RPMI7951 (cell line): Measurements from ENCODE around the gene RAB43. TPM values are rescaled to one million over a fixed set of nuclear protein-coding genes. Genes with fewer than 3 reads are reported as not detected.
A peak's percentile ranks its signal among the peaks of the same experiment; 100 is the strongest.

Experiments
- DNase-seq: peaks from one replicate; pipeline ENCODE4 v3.0.0-alpha.2; 2012; ENCODE audit warnings: low read depth
- total RNA-seq: library from RNA; depleted of rRNA; stranded (reverse); fragments of >200 nt; shearing (Covaris generic); gene quantifications from 2 replicates; pipeline ENCODE4 v1.2.3, GENCODE V29; 2014

The RAB43 gene
- total RNA-seq, 1 experiment from 2014 or later = 10.8 TPM

DNA sequence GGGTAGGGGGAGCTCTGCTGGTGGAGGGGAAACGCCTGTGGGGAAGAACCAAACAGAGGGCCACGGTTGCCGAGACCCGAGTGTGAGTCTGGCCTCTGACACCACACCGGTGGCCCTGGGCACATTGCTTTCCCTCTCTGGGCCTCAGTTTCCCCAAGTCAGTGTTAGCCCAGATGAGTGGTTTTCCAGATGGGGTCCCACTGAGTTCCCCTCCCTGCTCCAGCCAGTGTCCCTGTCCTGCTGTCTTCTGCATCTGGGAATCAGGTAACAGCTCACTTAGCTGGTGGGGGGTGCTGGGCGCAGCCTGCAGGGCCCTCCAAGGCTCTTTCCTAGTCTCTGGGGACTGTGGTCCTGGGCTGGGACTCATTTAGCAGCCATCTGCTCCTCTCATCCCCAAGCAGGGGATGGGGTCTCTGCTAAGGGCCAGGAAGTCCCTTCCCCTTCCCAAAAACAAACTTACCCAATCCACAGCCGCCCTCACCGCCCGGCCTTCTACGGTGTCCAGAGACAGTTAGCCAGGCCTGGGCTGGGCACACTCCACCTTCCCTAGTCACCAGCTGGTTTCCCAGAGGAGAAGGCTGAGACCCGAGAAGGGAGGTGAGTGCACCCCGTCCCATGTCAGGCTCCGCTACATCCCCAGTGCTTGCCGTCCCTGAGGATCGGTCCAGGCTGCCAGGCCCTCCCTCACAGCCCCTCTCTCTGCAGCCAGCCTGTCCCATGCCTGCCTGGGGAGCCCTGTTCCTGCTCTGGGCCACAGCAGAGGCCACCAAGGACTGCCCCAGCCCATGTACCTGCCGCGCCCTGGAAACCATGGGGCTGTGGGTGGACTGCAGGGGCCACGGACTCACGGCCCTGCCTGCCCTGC is 60.3 kb downstream of the RAB43 start:
- no peak for DNase-seq

GRCh38 chr3:129060276-129061022 is 61.2 kb downstream of the RAB43 start, which contains the start of gene GP9:
TSS of gene GP9 (plus strand) at chr3:129060779. CDS start at chr3:129061740, 961 bp downstream.
- no peak for DNase-seq

GRCh38 chr3:129059311-129059958 is 62.2 kb downstream of the RAB43 start:
- no peak for DNase-seq

DNA sequence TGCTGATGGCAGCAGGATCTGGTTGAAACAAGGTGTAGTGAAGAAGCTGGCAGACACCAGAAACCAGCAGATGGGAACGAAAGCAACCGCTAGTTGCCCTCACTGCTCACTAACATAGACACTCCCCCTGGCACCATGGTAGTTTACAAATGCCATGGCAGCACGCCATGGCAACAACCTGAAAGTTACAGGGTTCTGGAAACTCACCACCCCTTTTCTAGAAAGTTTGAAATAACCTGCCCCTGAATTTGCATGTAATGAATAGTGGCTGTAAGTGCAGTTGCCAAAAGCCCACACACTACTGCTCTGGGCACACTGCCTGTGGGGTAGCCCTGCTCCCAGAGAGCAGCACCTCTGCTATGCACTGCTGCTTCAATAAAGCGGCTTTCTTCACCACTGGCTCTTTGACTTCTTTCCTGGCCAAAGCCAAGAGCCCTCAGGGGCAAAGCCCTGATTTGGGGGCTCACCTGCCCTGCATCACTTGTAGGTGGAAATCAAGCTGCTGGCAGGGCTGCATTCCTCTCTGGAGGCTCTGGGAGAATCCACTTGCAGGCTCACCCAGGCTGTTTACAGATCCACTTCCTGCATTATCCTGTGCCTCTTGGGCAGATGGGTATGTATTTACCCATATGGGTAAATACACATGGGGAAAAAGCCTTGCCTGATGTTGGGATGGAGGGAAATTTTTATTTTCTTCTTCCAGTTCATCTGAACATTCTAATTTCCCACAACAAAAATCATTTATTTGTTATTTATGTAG is 63.0 kb downstream of the RAB43 start:
- DNase-seq = no peak

GRCh38 chr3:129057249-129057648 is 64.4 kb downstream of the RAB43 start:
- no peak for DNase-seq

GRCh38 chr3:129056451-129057173 is 65.0 kb downstream of the RAB43 start:
- no peak for DNase-seq

DNA sequence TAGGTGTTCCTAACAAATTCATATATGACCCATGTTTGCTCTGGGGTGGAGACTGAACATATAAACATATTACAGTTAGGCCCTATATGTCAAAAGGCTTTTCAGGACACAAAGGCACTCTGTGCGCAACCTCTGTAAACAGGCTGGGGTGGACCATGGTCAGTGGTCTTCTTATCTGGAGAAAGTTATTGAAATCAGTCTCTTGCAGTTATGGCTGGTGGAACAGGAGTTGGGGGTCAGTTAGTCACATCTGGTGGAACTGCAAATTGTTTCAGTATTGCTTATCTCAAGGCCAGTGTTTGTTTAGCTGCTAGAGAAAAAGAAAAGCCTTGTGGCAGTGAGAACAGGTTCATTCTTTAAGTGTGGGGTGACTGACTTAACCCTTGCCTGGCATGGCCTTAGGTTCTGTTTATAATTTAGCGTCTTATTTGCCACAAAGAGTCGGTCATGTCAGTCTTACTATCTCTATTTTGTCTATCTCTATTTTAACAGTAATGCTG is 66.9 kb downstream of the RAB43 start:
- no peak for DNase-seq

DNA sequence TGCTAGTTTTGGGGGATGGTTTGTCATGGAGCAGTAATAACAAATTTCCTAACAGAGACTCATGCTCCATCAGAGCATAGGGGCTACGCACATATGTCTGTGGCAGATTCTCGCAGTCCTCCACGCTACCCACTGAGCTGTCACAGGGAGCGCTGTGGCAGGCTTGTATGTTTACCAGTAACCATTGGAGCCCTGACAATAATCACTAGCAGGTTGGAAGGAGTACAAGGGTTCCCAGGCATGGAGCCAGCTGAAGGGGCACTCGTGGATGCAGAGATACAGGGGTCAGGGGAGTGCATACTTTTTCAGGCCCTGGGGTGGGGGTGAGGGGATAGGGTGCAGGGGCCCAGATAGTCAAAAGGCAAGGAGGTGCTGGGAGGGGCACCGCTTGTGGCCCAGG is 68.9 kb downstream of the RAB43 start:
- DNase-seq = no peak

- no peak for DNase-seq
These were observed 69.7 kb downstream of the RAB43 start for GRCh38 chr3:129051871-129052340.

- no peak for DNase-seq
These were observed 70.9 kb downstream of the RAB43 start for GRCh38 chr3:129050556-129051295.

DNA sequence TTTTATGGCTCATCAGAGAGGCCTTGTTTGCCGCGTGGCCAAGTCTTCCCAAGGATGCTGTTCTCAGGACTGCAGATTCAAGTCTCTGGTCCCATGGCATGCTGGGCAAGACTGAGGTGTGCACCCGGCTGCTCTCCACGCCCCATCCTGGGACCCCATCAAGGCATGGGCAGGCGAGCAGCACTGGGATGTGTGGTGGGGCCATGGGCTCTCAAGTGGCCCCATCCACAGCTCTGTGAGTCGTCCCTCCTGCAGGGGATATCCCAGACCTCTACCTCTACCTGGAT is 74.1 kb downstream of the RAB43 start:
- DNase-seq = no peak

DNA sequence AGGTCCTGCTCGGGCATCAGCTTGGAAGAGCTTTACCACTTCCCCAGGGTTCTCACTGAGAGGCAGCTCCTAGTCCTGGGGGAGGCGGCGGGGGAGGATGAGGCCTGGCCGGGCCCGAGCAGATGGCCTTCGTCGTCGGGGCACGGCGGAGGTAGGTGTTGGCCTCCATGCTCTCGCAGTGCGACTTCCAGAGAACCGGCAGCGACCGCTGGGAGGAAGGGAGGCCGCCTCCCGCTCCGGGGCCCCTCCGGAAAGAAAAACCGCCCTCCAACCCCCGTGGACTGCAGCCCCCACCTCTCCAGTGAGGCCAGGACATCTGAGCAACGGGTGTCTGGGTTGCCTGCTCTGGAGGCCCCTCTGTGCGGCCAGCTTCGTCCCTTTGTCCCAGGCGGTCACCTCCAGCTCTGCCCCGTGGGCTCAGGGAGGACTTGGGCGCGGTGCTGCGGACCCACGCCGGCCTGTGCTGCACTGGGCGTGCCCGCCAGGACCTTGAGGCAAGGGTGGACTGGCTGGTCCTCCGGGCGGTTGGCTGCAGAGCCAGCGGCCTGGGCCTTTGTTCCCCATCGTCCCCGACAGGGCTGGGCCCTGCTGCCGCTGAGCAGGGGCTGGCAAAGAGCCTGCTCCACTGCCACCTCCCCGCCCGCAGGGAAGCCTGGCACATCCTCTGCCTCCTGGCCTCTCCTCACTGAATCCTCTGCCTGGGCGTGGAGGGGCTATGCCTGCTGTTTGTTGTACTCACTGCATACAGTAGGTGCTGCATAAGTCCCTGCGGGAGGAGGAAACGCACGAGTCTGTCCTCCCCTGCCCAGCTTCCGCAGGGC is 74.7 kb downstream of the RAB43 start:
- DNase-seq = no peak

GRCh38 chr3:129046037-129046731 is 75.4 kb downstream of the RAB43 start:
- no peak for DNase-seq

GRCh38 chr3:129045675-129046036 is 75.9 kb downstream of the RAB43 start:
- DNase-seq = peak; percentile 37

GRCh38 chr3:129040579-129041300 is 80.9 kb downstream of the RAB43 start:
- no peak for DNase-seq

DNA sequence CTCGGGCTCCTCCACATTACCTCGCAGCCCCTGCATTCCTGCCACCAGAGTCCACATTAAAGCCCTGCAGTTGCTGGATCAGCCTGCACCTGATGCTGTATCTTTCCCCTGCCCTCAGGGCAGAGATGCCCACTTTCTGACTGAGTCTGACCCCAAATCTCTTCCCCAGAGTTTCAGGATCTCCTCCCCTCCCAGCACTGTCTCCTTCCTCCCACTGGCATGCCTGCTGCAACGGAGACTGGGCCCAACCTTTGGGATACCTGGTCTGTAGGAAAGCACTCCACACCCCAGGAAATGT is 81.6 kb downstream of the RAB43 start:
- DNase-seq = no peak

DNA sequence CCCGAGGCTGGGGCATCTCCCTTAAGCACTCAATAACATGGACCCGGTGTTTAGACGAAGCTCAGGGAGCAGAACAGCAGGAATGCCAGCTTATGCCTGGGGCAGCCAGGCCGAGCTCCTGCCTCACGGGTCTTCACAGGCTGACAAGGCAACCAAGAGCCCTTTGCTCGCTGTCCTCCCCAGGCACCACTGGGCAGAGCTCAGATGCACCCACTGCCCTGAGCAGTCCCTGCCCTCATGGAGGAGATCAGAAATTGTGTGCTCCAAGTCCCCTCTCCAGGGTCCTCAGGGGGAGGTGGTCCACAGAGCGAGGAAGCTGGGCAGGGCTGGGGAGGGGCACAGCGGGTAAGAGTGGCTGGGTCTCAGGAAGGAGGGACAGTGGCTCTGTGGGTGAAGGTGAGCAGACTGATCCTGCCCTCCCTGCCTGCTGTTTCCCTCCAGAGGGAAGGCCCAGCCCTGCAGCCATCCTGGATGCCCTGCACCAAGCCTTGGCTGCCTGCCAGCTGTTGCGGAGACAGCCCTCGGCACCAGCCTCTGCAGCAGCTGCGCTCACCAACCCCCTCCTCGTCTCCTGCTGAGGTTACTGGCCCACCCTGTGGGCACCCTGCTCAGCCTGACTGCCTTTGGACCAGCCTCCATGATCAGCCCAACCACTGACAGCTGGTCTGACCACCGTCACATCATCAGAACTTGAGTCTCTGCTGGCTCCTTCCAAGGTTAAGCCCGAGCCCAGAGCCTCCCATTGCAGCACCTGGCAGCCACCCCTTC is 82.1 kb downstream of the RAB43 start:
- DNase-seq = peak; percentile 43
